Keratinocyte (primary cell): ENCODE measurements around the gene PIP.

Experiments used
- CTCF ChIP-seq, 3 experiments: IDR thresholded peaks in 1 of 3; conservative IDR thresholded peaks in 1 of 3; optimal IDR thresholded peaks in 1 of 3; 2 replicates in 2 of 3; 3 replicates in 1 of 3; pipeline versions ENCODE3 to v1.5.1; 2011; ENCODE audit warnings: low read length in 3 of 3, mild to moderate bottlenecking in 3 of 3, moderate library complexity in 2 of 3, control low read depth in 1 of 3, inconsistent platforms in 1 of 3; ENCODE audit not compliant: insufficient read depth in 2 of 3; ENCODE audit errors: extremely low read depth in 1 of 3
- EZH2 ChIP-seq: IDR thresholded peaks from one replicate; pipeline ENCODE4 v1.6.1; 2012; ENCODE audit warnings: inconsistent platforms, mild to moderate bottlenecking, low read length, moderate library complexity

GRCh38 chr7:143129051-143129450 lies 2.8 kb upstream of the PIP start:
- TF ChIP-seq EZH2 = no peak
- no peak for TF ChIP-seq CTCF (optimal IDR thresholded peaks at IDR 0.05 in 1 of 3, IDR thresholded peaks at IDR 0.05 in 1 of 3, conservative IDR thresholded peaks at IDR 0.05 in 1 of 3; ENCODE audit: extremely low read depth in 1 of 3, insufficient read depth in 2 of 3, low read length in 3 of 3)
